Stomach (tissue), 9 donors: ENCODE data around the gene FARS2. TPM values are rescaled to one million over a fixed set of nuclear protein-coding genes. Genes with fewer than 3 reads are reported as not detected.

Experiments used
- DNase-seq, 2 donors: peaks; one replicate each; pipeline versions ENCODE4 v3.0.0 to v3.0.0-alpha.2; 2013 to 2019
- H3K27ac ChIP-seq, 5 donors: fragments of 200-600 bp in 4 of 5; sonication (generic) in 4 of 5; one replicate each; pipeline ENCODE4 v1.5.1; 2013 to 2019; ENCODE audit warnings: mild to moderate bottlenecking in 1 of 5, moderate library complexity in 1 of 5
- H3K27me3 ChIP-seq, 3 donors: fragments of 200-600 bp; sonication (generic); one replicate each; pipeline ENCODE4 v1.5.1; 2017 to 2019; ENCODE audit warnings: mixed run types in 1 of 3
- H3K36me3 ChIP-seq, 4 donors: fragments of 200-600 bp; sonication (generic); 1 replicate in 3 of 4; 2 replicates in 1 of 4; pipeline ENCODE4 v1.5.1; 2016 to 2019
- H3K4me1 ChIP-seq, 4 donors: fragments of 200-600 bp; sonication (generic); one replicate each; pipeline ENCODE4 v1.5.1; 2016 to 2019
- H3K4me3 ChIP-seq, 4 donors: fragments of 200-600 bp; sonication (generic) in 3 of 4; one replicate each; pipeline ENCODE4 v1.5.1; 2016 to 2019; ENCODE audit warnings: mild to moderate bottlenecking in 1 of 4
- H3K9me3 ChIP-seq, 4 donors: fragments of 200-600 bp; sonication (generic); one replicate each; pipeline ENCODE4 v1.5.1; 2016 to 2019
- EP300 ChIP-seq: sonication (generic); formaldehyde crosslinking; IDR thresholded peaks from one replicate; pipeline ENCODE4 v1.6.1; 2017; ENCODE audit warnings: antibody characterized with exemption
- POLR2A ChIP-seq, 4 donors: fragments of 450-650 bp; IDR thresholded peaks; one replicate each; pipeline ENCODE4 v1.6.1; 2016; ENCODE audit warnings: antibody characterized with exemption in 4 of 4, control low read depth in 2 of 4, mild to moderate bottlenecking in 1 of 4, moderate library complexity in 1 of 4
- POLR2AphosphoS5 ChIP-seq, 3 donors: sonication (generic); formaldehyde crosslinking; IDR thresholded peaks; one replicate each; pipeline ENCODE4 v1.6.1; 2016; ENCODE audit warnings: antibody characterized with exemption in 3 of 3
- WGBS, 5 donors: extraction: QIAGEN DNeasy Blood & Tissue Kit in 3 of 5; methylation state at CpG; one replicate each; pipeline versions ENCODE4 v1.1.5 to v1.1.7; 2013 to 2018; 5-methylcytosine and 5-hydroxymethylcytosine counted together
- intact Hi-C: fragments of 100-400 bp; cut with DNase I; formaldehyde crosslinking; loops from one replicate; pipeline ENCODE4 v1.15.1; 2023; ENCODE audit warnings: low total_unique reads
- polyA plus RNA-seq, 3 donors: library from polyadenylated mRNA; stranded (reverse); fragments of 200-250 nt; gene quantifications; one replicate each; pipeline ENCODE4 v1.2.3, GENCODE V29; 2013
- total RNA-seq, 5 donors: library from RNA; depleted of rRNA; stranded (reverse); fragments of >200 nt; gene quantifications; one replicate each; pipeline versions ENCODE4 v1.1.0 to v1.2.3, GENCODE V29; 2014 to 2016
- TF ChIP-seq, protein P1 (sequence below), 7 experiments: fragments of 450-650 bp in 4 of 7; fragments of 200-600 bp in 3 of 7; sonication (generic) in 3 of 7; IDR thresholded peaks; one replicate each; pipeline ENCODE4 v1.5.1; 2016 to 2019; ENCODE audit warnings: antibody characterized with exemption in 7 of 7, control low read depth in 2 of 7, mild to moderate bottlenecking in 1 of 7
- donor health status: healthy with polysubstance abuse.
- donor health status: Bipolar disorder and iron deficiency.
- donor health status: healthy.

FARS2 gene
- total and polyA plus RNA-seq, 8 donors, result 3.8 to 47.8 (median 15.9) TPM

DNA sequence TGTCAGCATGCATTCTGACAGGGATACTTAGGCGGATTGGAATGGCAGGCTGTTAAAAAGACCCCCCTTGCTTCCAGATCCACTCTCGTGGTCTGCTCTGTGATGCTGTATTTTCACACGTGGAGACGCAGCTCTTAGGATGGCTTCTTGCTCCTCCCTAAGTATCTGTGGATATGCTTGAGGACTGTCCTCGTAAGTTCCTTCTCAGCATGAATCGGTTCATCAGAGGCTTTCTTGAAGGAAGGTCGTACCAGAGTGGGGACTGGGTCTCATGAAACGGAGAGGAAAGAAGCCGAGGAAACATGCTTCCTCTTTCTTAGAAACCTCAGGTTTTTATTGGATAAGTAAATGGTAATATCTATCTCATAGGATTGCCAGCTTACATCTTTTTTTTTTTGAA, 220.4 kb downstream of the FARS2 start:
- peaks cover 0 to 6% (median 0%) of the 10 kb centered on the region in 4 donors for H3K4me1 ChIP-seq
- 80 to 94% (median 88%) methylated on average over 9 of the region's 9 CpGs for WGBS, 5 donors
- no peak overlapping the region for H3K27ac ChIP-seq
- H3K9me3 ChIP-seq, result no peaks in the 10 kb centered on the region
- TF ChIP-seq POLR2AphosphoS5 (IDR thresholded peaks at IDR 0.05) (no peak), POLR2A (IDR thresholded peaks at IDR 0.05) (no peak), EP300 (no peak)
- TF ChIP-seq, protein P1, sequence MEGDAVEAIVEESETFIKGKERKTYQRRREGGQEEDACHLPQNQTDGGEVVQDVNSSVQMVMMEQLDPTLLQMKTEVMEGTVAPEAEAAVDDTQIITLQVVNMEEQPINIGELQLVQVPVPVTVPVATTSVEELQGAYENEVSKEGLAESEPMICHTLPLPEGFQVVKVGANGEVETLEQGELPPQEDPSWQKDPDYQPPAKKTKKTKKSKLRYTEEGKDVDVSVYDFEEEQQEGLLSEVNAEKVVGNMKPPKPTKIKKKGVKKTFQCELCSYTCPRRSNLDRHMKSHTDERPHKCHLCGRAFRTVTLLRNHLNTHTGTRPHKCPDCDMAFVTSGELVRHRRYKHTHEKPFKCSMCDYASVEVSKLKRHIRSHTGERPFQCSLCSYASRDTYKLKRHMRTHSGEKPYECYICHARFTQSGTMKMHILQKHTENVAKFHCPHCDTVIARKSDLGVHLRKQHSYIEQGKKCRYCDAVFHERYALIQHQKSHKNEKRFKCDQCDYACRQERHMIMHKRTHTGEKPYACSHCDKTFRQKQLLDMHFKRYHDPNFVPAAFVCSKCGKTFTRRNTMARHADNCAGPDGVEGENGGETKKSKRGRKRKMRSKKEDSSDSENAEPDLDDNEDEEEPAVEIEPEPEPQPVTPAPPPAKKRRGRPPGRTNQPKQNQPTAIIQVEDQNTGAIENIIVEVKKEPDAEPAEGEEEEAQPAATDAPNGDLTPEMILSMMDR (IDR thresholded peaks at IDR 0.05), result no peak
- H3K36me3 ChIP-seq, result no peaks in the 10 kb centered on the region
- no peak overlapping the region for H3K4me3 ChIP-seq
- H3K27me3 ChIP-seq, result no peaks in the 10 kb centered on the region
- DNase-seq, result no peak
- intact Hi-C loops, result no loop called here

DNA sequence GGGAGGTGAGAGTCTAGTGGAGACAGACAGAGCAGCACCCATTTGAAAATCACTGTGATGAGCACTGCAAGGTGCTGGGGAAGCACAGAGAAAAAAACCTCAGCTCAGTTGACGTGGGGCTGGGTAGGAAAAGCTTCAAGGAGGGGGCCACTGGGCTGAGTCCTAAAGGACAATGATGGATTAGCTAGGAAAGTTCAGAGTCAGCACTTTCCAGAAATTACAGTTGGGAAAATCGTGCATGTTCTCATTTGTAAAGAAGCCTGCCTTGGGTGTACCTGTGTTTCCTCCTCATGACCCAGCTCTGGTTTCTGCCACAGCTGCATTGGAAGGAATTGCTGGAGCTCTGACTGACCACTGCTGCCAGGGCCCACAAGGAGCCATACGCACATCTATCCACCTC, 221.3 kb downstream of the FARS2 start:
- DNase-seq, result no peak
- H3K36me3 ChIP-seq, result peaks cover 0 to 8% (median 2%) of the 10 kb centered on the region in 4 donors
- H3K4me1 ChIP-seq, result peaks cover 0 to 6% (median 0%) of the 10 kb centered on the region in 4 donors
- H3K4me3 ChIP-seq, result no peak overlapping the region
- 89 to 96% (median 92%) methylated on average over 3 of the region's 3 CpGs for WGBS, 5 donors
- H3K9me3 ChIP-seq, result no peaks in the 10 kb centered on the region
- intact Hi-C loops, result no loop called here
- TF ChIP-seq POLR2AphosphoS5 (IDR thresholded peaks at IDR 0.05) (no peak), POLR2A (IDR thresholded peaks at IDR 0.05) (no peak), EP300 (no peak)
- TF ChIP-seq, protein P1 (IDR thresholded peaks at IDR 0.05), result no peak
- no peak overlapping the region for H3K27ac ChIP-seq
- H3K27me3 ChIP-seq, result no peaks in the 10 kb centered on the region

DNA sequence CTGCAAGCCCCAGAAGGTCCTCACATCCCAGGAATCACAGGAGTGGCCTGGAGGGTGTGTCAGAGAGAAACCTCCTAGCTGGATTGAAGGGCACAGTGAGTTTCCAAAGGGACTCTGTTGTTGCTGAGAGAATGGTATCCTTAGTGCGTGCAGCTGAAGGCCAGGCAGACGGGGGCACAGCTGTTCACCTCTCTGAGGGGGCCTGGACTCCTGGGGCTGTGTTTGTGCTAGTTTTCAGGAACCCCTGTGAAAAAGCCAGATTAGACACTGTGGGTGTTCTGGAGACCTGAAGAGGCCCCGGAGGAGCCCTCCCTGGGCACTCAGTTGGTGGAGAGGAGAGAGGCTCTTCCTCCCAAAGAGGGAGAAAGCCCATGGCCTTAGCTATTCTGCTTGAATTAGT, 223.4 kb downstream of the FARS2 start:
- Histone ChIP-seq H3K27me3 (no peaks in the 10 kb centered on the region), H3K27ac (no peak overlapping the region), H3K36me3 (peaks cover 0 to 10% (median 2%) of the 10 kb centered on the region in 4 donors), H3K4me3 (no peak overlapping the region), H3K4me1 (peaks cover 0 to 6% (median 0%) of the 10 kb centered on the region in 4 donors), H3K9me3 (no peaks in the 10 kb centered on the region)
- intact Hi-C loops, result no loop called here
- 96 to 100% (median 98%) methylated on average over 3 of the region's 3 CpGs for WGBS, 5 donors
- TF ChIP-seq POLR2A (IDR thresholded peaks at IDR 0.05) (no peak), POLR2AphosphoS5 (IDR thresholded peaks at IDR 0.05) (no peak)
- DNase-seq, result no peak

DNA sequence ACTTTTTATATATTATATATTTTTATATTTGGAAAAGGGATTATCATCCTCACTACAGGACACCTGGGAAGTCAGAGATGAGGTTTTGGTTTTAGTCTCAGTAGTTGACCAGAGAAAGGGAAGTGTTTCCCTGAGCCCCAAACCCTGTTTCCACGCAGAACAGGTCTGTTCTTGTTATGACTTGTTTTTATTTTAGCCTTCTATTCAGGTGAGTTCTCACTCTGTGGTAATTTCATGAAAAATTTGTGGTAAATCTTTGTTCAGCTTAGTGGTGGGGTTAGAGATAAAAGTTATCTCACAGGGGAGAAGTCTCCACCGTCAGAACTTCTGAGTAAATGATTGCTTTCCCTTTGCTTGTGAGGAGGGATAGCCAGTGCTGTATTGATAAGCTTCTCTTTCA, 224.9 kb downstream of the FARS2 start:
- TF ChIP-seq EP300, result no peak
- TF ChIP-seq POLR2A (IDR thresholded peaks at IDR 0.05), result no peak
- TF ChIP-seq, protein P1 (IDR thresholded peaks at IDR 0.05), result no peak
- TF ChIP-seq POLR2AphosphoS5 (IDR thresholded peaks at IDR 0.05), result no peak

DNA sequence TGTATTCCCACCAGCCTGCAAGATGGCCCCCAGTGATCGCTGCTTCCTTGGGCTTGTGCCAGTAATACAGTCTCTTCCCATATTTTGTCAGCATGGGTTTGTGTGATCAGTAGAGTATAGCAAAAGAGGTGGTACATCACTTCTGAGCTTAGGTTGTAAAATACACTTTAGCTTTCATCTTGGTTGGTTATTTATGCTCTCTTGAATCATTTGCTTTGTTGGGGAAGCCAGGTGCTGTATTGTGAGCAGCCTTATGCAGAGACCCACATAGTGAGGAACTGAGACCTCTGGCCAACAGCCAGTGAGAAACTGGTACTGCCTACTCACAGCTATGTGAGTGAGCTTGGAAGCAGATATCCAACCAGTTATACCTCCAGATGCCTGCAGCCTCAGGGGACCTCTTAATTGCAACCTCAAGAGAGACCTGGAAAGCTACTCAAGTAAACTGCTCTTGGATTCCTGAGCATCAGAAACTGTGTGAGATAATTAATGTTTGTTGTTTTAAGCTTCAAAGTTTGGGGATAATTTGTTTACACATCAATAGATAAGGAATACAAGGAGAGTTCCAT, 229.3 kb downstream of the FARS2 start:
- TF ChIP-seq, protein P1 (IDR thresholded peaks at IDR 0.05), result no peak
- no peak for TF ChIP-seq POLR2A (IDR thresholded peaks at IDR 0.05)
- Histone ChIP-seq H3K36me3 (peaks cover 0 to 10% (median 2%) of the 10 kb centered on the region in 4 donors), H3K4me1 (no peaks in the 10 kb centered on the region), H3K27ac (no peak overlapping the region), H3K4me3 (no peak overlapping the region), H3K9me3 (no peaks in the 10 kb centered on the region), H3K27me3 (no peaks in the 10 kb centered on the region)
- 82 to 95% (median 90%) methylated on average over 1 of the region's 1 CpG for WGBS, 5 donors
- intact Hi-C loops, result no loop called here
- DNase-seq, result no peak

More for the DNA sequence above, 224.9 kb downstream of the FARS2 start:
- no peaks in the 10 kb centered on the region for H3K27me3 ChIP-seq
- no peak for DNase-seq
- no peak overlapping the region for H3K4me3 ChIP-seq
- WGBS, 5 donors, result 66 to 79% (median 72%) methylated on average over 2 of the region's 2 CpGs
- H3K9me3 ChIP-seq, result no peaks in the 10 kb centered on the region
- intact Hi-C loops, result no loop called here
- H3K36me3 ChIP-seq, result peaks cover 0 to 10% (median 2%) of the 10 kb centered on the region in 4 donors
- H3K4me1 ChIP-seq, result peaks cover 0 to under 1% (median 0%) of the 10 kb centered on the region in 4 donors
- no peak overlapping the region for H3K27ac ChIP-seq
